ENCODE measurements around the gene CDH26.

DNA sequence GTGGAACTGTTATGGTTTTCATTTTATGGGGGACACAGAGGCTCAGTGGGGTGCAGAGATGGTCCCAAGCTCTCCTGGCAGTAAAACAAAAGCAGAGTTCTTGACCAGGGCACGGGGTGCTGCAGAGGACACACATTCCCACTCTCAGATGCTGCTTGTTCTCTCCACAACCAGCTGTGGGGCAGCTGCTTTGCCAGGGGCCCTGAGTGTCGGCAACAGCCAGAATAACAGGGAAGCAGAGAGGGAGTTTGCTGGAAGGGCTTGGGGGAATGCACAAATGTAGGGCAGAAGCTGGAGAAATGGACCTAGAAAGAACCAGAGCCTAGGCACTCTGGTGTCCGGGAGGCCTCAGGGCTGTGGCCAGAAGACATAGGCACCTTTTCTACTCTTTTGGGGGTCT lies 93.7 kb downstream of the CDH26 start:
- TF ChIP-seq POLR2A (IDR thresholded peaks at IDR 0.05; ENCODE audit: low read depth, low read length) (no peak), TAF1 (IDR thresholded peaks at IDR 0.05; ENCODE audit: low read depth, low read length) (no peak), POLR2AphosphoS5 (IDR thresholded peaks at IDR 0.05; ENCODE audit: low read depth, low read length) (no peak), POU2F2 (IDR thresholded peaks at IDR 0.05; ENCODE audit: low read depth, low read length) (no peak)

Data from GM12891 (cell line).